HEK293 (cell line): ENCODE results near the gene PTPN12.

Experiments used
- CTCF ChIA-PET: fragments of 350-600 bp; formaldehyde crosslinking; extraction: SDS; loops from one replicate; lab custom pipeline; 2021; ENCODE audit warnings: antibody characterized with exemption; lab: Yijun Ruan, JAX
- POLR2A ChIA-PET: fragments of 300-600 bp; formaldehyde crosslinking; extraction: SDS; loops from one replicate; lab custom pipeline; 2020; ENCODE audit warnings: antibody characterized with exemption, inconsistent platforms; lab: Yijun Ruan, JAX
- H3K27ac ChIP-seq: fragments of 200-500 bp; sonication (Bioruptor generic); 2 replicates; pipeline ENCODE4 v1.5.1; 2014; ENCODE audit warnings: low read depth, low read length, control low read depth, inconsistent platforms; ENCODE audit errors: extremely low read depth
- H3K36me3 ChIP-seq, 2 experiments: fragments of 200-500 bp in 1 of 2; sonication (Bioruptor generic) in 1 of 2; 1 replicate in 1 of 2; 2 replicates in 1 of 2; pipeline ENCODE4 v1.5.1; 2014 to 2017; ENCODE audit warnings: inconsistent platforms in 2 of 2, low read length in 2 of 2; ENCODE audit not compliant: control insufficient read depth in 2 of 2, insufficient read depth in 1 of 2
- H3K4me1 ChIP-seq: fragments of 200-500 bp; sonication (Bioruptor generic); 2 replicates; pipeline ENCODE4 v1.5.1; 2014; ENCODE audit warnings: mild to moderate bottlenecking, low read length, inconsistent platforms; ENCODE audit not compliant: control insufficient read depth, insufficient read depth
- H3K4me3 ChIP-seq: 2 replicates; pipeline ENCODE4 v1.5.1; 2011; ENCODE audit warnings: low read depth, mild to moderate bottlenecking, control low read depth, low read length, moderate library complexity
- H3K9me3 ChIP-seq: fragments of 200-500 bp; sonication (Bioruptor generic); 2 replicates; pipeline ENCODE4 v1.5.1; 2014; ENCODE audit warnings: low read depth, low read length, inconsistent platforms; ENCODE audit not compliant: control insufficient read depth, insufficient read depth
- FEZF1 ChIP-seq: fragments of 450-650 bp; formaldehyde crosslinking; IDR thresholded peaks from 2 replicates; pipeline ENCODE4 v1.5.1; 2016; ENCODE audit warnings: missing biosample characterization, missing genetic modification characterization
- HOXC10 ChIP-seq: sonication (generic); formaldehyde crosslinking; IDR thresholded peaks from 2 replicates; pipeline ENCODE4 v1.8.1; 2023; ENCODE audit warnings: mild to moderate bottlenecking, missing genetic modification reagents
- KLF7 ChIP-seq: fragments of 450-650 bp; formaldehyde crosslinking; IDR thresholded peaks from 2 replicates; pipeline ENCODE4 v1.5.1; 2016; ENCODE audit warnings: missing biosample characterization, missing genetic modification characterization, borderline replicate concordance
- KLF8 ChIP-seq: fragments of 450-650 bp; formaldehyde crosslinking; IDR thresholded peaks from 2 replicates; pipeline ENCODE4 v1.5.1; 2016; ENCODE audit warnings: missing biosample characterization, missing genetic modification characterization
- REPIN1 ChIP-seq: fragments of 450-650 bp; formaldehyde crosslinking; IDR thresholded peaks from 2 replicates; pipeline ENCODE4 v1.5.1; 2017; ENCODE audit warnings: missing biosample characterization, missing genetic modification characterization, low read depth
- SP2 ChIP-seq: fragments of 450-650 bp; formaldehyde crosslinking; IDR thresholded peaks from 2 replicates; pipeline ENCODE4 v1.5.1; 2016; ENCODE audit warnings: missing biosample characterization, missing genetic modification characterization
- SP3 ChIP-seq: fragments of 450-650 bp; formaldehyde crosslinking; IDR thresholded peaks from 2 replicates; pipeline ENCODE4 v1.5.1; 2016; ENCODE audit warnings: missing biosample characterization, missing genetic modification characterization
- ZIC2 ChIP-seq: fragments of 450-650 bp; formaldehyde crosslinking; IDR thresholded peaks from 2 replicates; pipeline ENCODE4 v1.5.1; 2016; ENCODE audit warnings: missing biosample characterization, missing genetic modification characterization
- ZNF121 ChIP-seq: fragments of 450-650 bp; formaldehyde crosslinking; IDR thresholded peaks from 2 replicates; pipeline ENCODE4 v1.5.1; 2016; ENCODE audit warnings: missing biosample characterization, missing genetic modification characterization
- ZNF157 ChIP-seq: fragments of 450-650 bp; formaldehyde crosslinking; IDR thresholded peaks from 2 replicates; pipeline ENCODE4 v1.5.1; 2016; ENCODE audit warnings: missing biosample characterization, missing genetic modification characterization
- ZNF16 ChIP-seq: fragments of 450-650 bp; formaldehyde crosslinking; IDR thresholded peaks from 2 replicates; pipeline ENCODE4 v1.5.1; 2016; ENCODE audit warnings: low read depth, missing biosample characterization, missing genetic modification characterization
- ZNF169 ChIP-seq: fragments of 450-650 bp; formaldehyde crosslinking; IDR thresholded peaks from 2 replicates; pipeline ENCODE4 v1.5.1; 2016; ENCODE audit warnings: missing biosample characterization, missing genetic modification characterization
- ZNF221 ChIP-seq: fragments of 450-650 bp; formaldehyde crosslinking; IDR thresholded peaks from 2 replicates; pipeline ENCODE4 v1.5.1; 2017; ENCODE audit warnings: missing biosample characterization, missing genetic modification characterization, borderline replicate concordance
- ZNF266 ChIP-seq: fragments of 450-650 bp; formaldehyde crosslinking; IDR thresholded peaks from 2 replicates; pipeline ENCODE4 v1.5.1; 2016; ENCODE audit warnings: missing biosample characterization, missing genetic modification characterization, low read depth
- ZNF292 ChIP-seq: fragments of 450-650 bp; formaldehyde crosslinking; IDR thresholded peaks from 2 replicates; pipeline ENCODE4 v1.5.1; 2016; ENCODE audit warnings: low read depth, missing biosample characterization, missing genetic modification characterization, borderline replicate concordance
- ZNF302 ChIP-seq: fragments of 450-650 bp; formaldehyde crosslinking; IDR thresholded peaks from 2 replicates; pipeline ENCODE4 v1.5.1; 2016; ENCODE audit warnings: missing biosample characterization, missing genetic modification characterization, low read depth
- ZNF341 ChIP-seq: fragments of 450-650 bp; formaldehyde crosslinking; IDR thresholded peaks from 2 replicates; pipeline ENCODE4; 2016; ENCODE audit warnings: low read depth, missing biosample characterization, missing genetic modification characterization
- ZNF350 ChIP-seq: fragments of 450-650 bp; formaldehyde crosslinking; IDR thresholded peaks from 2 replicates; pipeline ENCODE4 v1.5.0; 2017; ENCODE audit warnings: missing biosample characterization, mild to moderate bottlenecking, missing genetic modification characterization
- ZNF354C ChIP-seq: fragments of 450-650 bp; formaldehyde crosslinking; IDR thresholded peaks from 2 replicates; pipeline ENCODE4 v1.5.1; 2016; ENCODE audit warnings: missing biosample characterization, missing genetic modification characterization, low read depth, borderline replicate concordance
- ZNF473 ChIP-seq: fragments of 450-650 bp; formaldehyde crosslinking; IDR thresholded peaks from 2 replicates; pipeline ENCODE4 v1.5.1; 2017; ENCODE audit warnings: missing biosample characterization, missing genetic modification characterization
- ZNF529 ChIP-seq: fragments of 450-650 bp; formaldehyde crosslinking; IDR thresholded peaks from 2 replicates; pipeline ENCODE4 v1.5.1; 2017; ENCODE audit warnings: missing genetic modification characterization, missing biosample characterization; ENCODE audit not compliant: insufficient replicate concordance
- ZNF558 ChIP-seq: fragments of 450-650 bp; formaldehyde crosslinking; IDR thresholded peaks from 2 replicates; pipeline ENCODE4 v1.5.1; 2016; ENCODE audit warnings: missing biosample characterization, missing genetic modification characterization
- ZNF629 ChIP-seq: fragments of 450-650 bp; formaldehyde crosslinking; IDR thresholded peaks from 2 replicates; pipeline ENCODE4 v1.5.1; 2017; ENCODE audit warnings: missing biosample characterization, missing genetic modification characterization
- ZNF664 ChIP-seq: fragments of 450-650 bp; formaldehyde crosslinking; IDR thresholded peaks from 2 replicates; pipeline ENCODE4 v1.5.1; 2016; ENCODE audit warnings: missing biosample characterization, missing genetic modification characterization
- ZNF670 ChIP-seq: fragments of 450-650 bp; formaldehyde crosslinking; IDR thresholded peaks from 2 replicates; pipeline ENCODE4 v1.5.1; 2016; ENCODE audit warnings: missing biosample characterization, missing genetic modification characterization, low read depth
- ZNF785 ChIP-seq: fragments of 450-650 bp; formaldehyde crosslinking; IDR thresholded peaks from 2 replicates; pipeline ENCODE4 v1.5.1; 2016; ENCODE audit warnings: missing biosample characterization, missing genetic modification characterization
- ZXDB ChIP-seq: fragments of 450-650 bp; formaldehyde crosslinking; IDR thresholded peaks from 2 replicates; pipeline ENCODE4 v1.5.1; 2016; ENCODE audit warnings: missing biosample characterization, missing genetic modification characterization
- TF ChIP-seq, protein P1 (sequence below): fragments of 450-650 bp; formaldehyde crosslinking; IDR thresholded peaks from 2 replicates; pipeline ENCODE4 v1.5.1; 2016; ENCODE audit warnings: missing biosample characterization, missing genetic modification characterization
- TF ChIP-seq, protein P2 (sequence below): fragments of 450-650 bp; formaldehyde crosslinking; IDR thresholded peaks from 2 replicates; pipeline ENCODE4 v1.5.1; 2017; ENCODE audit warnings: missing biosample characterization, mild to moderate bottlenecking, missing genetic modification characterization, moderate library complexity
- TF ChIP-seq, protein P3 (sequence below): fragments of 450-650 bp; formaldehyde crosslinking; IDR thresholded peaks from 2 replicates; pipeline ENCODE4 v1.5.1; 2016; ENCODE audit warnings: missing biosample characterization, missing genetic modification characterization
- TF ChIP-seq, protein P4 (sequence below): fragments of 450-650 bp; formaldehyde crosslinking; IDR thresholded peaks from 2 replicates; pipeline ENCODE4 v1.5.1; 2017; ENCODE audit warnings: missing biosample characterization, missing genetic modification characterization

The PTPN12 gene

DNA sequence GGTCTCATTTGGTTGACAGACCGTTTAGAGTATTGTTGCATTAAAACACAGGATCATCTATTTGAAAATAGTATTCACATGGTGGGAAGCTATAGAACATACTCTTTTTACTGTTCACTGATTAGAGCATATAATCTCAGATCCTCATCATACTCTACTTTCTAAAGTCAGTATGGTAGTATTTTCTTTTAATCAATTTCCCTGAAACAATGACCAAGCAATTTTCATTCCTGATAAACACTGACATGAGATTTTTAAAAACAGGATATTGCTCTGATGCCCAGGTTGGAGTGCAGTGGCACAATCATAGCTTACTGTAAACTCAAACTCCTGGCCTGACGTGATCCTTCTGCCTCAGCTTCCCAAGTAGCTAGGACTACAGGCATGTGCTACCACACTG lies 63.9 kb downstream of the PTPN12 start:
- no peaks in the 10 kb centered on the region for H3K4me1 ChIP-seq
- H3K9me3 ChIP-seq: no peaks in the 10 kb centered on the region
- H3K36me3 ChIP-seq: peaks cover 26 to 29% of the 10 kb centered on the region in 2 experiments
- ChIA-PET POLR2A (no interaction called here), CTCF (no interaction called here)
- H3K4me3 ChIP-seq: no peak overlapping the region
- H3K27ac ChIP-seq: no peak overlapping the region
- TF ChIP-seq ZNF221 (tag by site-specific recombination): no peak
- no peak for TF ChIP-seq SP3 (tag by site-specific recombination)
- TF ChIP-seq ZNF558: no peak
- TF ChIP-seq ZNF354C (tag by site-specific recombination): no peak
- TF ChIP-seq, protein P1, sequence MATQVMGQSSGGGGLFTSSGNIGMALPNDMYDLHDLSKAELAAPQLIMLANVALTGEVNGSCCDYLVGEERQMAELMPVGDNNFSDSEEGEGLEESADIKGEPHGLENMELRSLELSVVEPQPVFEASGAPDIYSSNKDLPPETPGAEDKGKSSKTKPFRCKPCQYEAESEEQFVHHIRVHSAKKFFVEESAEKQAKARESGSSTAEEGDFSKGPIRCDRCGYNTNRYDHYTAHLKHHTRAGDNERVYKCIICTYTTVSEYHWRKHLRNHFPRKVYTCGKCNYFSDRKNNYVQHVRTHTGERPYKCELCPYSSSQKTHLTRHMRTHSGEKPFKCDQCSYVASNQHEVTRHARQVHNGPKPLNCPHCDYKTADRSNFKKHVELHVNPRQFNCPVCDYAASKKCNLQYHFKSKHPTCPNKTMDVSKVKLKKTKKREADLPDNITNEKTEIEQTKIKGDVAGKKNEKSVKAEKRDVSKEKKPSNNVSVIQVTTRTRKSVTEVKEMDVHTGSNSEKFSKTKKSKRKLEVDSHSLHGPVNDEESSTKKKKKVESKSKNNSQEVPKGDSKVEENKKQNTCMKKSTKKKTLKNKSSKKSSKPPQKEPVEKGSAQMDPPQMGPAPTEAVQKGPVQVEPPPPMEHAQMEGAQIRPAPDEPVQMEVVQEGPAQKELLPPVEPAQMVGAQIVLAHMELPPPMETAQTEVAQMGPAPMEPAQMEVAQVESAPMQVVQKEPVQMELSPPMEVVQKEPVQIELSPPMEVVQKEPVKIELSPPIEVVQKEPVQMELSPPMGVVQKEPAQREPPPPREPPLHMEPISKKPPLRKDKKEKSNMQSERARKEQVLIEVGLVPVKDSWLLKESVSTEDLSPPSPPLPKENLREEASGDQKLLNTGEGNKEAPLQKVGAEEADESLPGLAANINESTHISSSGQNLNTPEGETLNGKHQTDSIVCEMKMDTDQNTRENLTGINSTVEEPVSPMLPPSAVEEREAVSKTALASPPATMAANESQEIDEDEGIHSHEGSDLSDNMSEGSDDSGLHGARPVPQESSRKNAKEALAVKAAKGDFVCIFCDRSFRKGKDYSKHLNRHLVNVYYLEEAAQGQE: no peak
- no peak for TF ChIP-seq KLF7 (tag by site-specific recombination)
- TF ChIP-seq ZIC2: no peak
- TF ChIP-seq ZNF157 (tag by site-specific recombination): no peak
- TF ChIP-seq, protein P2, sequence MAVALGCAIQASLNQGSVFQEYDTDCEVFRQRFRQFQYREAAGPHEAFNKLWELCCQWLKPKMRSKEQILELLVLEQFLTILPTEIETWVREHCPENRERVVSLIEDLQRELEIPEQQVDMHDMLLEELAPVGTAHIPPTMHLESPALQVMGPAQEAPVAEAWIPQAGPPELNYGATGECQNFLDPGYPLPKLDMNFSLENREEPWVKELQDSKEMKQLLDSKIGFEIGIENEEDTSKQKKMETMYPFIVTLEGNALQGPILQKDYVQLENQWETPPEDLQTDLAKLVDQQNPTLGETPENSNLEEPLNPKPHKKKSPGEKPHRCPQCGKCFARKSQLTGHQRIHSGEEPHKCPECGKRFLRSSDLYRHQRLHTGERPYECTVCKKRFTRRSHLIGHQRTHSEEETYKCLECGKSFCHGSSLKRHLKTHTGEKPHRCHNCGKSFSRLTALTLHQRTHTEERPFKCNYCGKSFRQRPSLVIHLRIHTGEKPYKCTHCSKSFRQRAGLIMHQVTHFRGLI: no peak
- TF ChIP-seq ZNF302 (tag by site-specific recombination): no peak
- no peak for TF ChIP-seq ZNF473 (tag by site-specific recombination)
- TF ChIP-seq REPIN1 (tag by site-specific recombination): no peak
- TF ChIP-seq ZNF266 (tag by site-specific recombination): no peak
- TF ChIP-seq, protein P3, sequence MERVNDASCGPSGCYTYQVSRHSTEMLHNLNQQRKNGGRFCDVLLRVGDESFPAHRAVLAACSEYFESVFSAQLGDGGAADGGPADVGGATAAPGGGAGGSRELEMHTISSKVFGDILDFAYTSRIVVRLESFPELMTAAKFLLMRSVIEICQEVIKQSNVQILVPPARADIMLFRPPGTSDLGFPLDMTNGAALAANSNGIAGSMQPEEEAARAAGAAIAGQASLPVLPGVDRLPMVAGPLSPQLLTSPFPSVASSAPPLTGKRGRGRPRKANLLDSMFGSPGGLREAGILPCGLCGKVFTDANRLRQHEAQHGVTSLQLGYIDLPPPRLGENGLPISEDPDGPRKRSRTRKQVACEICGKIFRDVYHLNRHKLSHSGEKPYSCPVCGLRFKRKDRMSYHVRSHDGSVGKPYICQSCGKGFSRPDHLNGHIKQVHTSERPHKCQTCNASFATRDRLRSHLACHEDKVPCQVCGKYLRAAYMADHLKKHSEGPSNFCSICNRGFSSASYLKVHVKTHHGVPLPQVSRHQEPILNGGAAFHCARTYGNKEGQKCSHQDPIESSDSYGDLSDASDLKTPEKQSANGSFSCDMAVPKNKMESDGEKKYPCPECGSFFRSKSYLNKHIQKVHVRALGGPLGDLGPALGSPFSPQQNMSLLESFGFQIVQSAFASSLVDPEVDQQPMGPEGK (tag by site-specific recombination): no peak
- TF ChIP-seq HOXC10: no peak
- TF ChIP-seq ZNF292 (tag by site-specific recombination): no peak
- TF ChIP-seq ZNF785 (tag by site-specific recombination): no peak
- no peak for TF ChIP-seq ZNF350 (tag by site-specific recombination)
- no peak for TF ChIP-seq ZXDB (tag by site-specific recombination)
- TF ChIP-seq ZNF169: no peak

DNA sequence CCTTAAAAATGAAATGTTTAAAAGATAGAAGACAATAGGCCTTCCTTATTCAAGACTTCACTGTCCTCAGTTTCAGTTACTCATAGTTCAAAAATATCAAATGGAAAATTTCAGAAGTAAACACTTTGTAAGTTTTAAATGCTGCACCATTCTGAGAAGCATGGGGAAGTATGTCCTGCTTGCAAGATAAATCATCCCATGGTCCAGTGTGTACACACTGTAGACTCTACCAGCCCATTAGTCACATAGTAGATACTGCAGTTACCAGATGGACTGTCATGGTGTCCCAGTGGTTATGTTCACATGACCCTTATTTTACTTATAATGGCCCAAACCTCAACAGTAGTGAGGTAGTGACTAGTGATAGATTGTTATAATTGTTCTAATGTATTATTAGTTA lies 69.5 kb downstream of the PTPN12 start:
- Histone ChIP-seq H3K4me3 (no peak overlapping the region), H3K9me3 (no peaks in the 10 kb centered on the region), H3K36me3 (peaks cover 3 to 12% of the 10 kb centered on the region in 2 experiments), H3K27ac (no peak overlapping the region), H3K4me1 (peaks cover 6% of the 10 kb centered on the region)
- ChIA-PET POLR2A (no interaction called here), CTCF (no interaction called here)
- TF ChIP-seq ZNF670 (tag by site-specific recombination) (no peak), KLF8 (tag by site-specific recombination) (no peak), ZNF629 (tag by site-specific recombination) (no peak), ZNF341 (no peak), SP2 (tag by site-specific recombination) (no peak), ZNF529 (tag by site-specific recombination) (no peak), ZNF664 (no peak), ZNF221 (tag by site-specific recombination) (no peak), ZNF473 (tag by site-specific recombination) (no peak), ZNF121 (tag by site-specific recombination) (no peak), FEZF1 (no peak), ZNF16 (tag by site-specific recombination) (no peak), HOXC10 (no peak)
- TF ChIP-seq, protein P4, sequence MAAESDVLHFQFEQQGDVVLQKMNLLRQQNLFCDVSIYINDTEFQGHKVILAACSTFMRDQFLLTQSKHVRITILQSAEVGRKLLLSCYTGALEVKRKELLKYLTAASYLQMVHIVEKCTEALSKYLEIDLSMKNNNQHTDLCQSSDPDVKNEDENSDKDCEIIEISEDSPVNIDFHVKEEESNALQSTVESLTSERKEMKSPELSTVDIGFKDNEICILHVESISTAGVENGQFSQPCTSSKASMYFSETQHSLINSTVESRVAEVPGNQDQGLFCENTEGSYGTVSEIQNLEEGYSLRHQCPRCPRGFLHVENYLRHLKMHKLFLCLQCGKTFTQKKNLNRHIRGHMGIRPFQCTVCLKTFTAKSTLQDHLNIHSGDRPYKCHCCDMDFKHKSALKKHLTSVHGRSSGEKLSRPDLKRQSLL (tag by site-specific recombination): no peak
